ENCODE measurements around the gene PIPOX.

The PIPOX gene

DNA sequence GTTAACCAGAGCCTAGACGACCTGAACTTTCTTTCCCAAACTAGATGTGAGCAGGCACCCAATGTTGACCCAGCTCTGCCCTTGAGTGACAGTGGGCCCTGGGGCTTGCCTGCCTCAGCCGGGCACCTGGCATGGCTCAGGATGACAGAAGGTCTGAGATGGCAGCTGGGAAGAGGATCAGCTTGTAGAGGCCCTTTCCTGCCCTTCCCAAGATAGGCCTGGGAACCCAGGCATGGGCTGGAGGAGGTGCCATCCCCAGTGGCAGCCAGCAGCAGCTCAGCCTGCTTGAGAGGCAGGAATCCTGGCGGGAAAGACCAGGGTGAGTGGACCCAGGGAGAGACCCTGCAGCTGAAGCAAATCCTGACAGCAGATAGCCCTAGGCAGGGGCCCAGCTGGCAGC lies 59.1 kb downstream of the PIPOX start:
- no peak for DNase-seq

DNA sequence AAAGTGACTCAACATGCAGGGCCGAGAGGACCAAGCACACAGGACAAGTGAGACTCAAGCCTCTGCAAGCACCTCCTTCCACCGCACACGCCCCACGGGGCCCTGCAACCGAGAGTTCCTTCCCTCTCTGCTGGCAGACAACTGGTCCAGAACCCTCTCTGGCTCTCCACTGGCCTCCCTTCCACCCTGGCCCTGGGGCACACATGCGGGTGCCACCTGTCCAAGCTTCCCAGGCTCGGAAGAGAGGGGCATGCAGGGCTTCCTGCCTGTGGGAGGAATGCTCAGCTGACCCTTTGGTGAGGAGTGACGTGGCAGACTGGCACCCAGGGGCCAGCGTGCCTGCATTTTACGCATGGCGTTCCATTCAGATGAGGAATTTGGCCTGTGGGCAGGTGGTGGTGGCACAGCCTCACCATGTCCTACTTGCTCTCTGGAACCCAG lies 59.8 kb downstream of the PIPOX start:
- DNase-seq = no peak

DNA sequence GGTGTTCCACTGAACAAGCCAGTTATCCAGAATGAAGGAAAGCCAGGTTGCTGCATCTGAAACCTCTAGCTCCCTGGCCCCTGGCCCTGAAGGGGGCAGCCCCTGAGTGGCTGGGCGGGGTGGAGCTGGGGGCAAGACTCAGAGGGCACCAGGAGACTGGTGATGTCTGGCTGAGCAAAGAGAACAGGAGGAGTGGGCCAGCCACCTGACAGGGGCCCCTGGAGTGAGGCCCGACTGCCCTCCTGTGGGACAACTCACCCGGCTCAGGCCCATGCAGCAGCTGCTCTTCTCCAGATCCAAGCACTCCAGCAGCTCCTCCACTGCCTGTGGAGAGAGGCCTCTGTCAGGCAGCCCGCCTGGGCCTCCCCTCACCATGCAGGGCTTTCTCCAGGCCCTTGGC lies 60.4 kb downstream of the PIPOX start:
- no peak for DNase-seq
